ENCODE measurements around the gene OR51F1. TPM values are rescaled to one million over a fixed set of nuclear protein-coding genes. Genes with fewer than 3 reads are reported as not detected.

The OR51F1 gene
- total RNA-seq: not detected

GRCh38 chr11:4769838-4770237 lies at the start of gene OR51F1:
Gene OR51F1 (minus strand): TSS chr11:4769938. CDS start chr11:4769938, 0 bp downstream.

GRCh38 chr11:4804280-4804679 lies 34.5 kb upstream of the OR51F1 start, which contains the start of gene OR52R1:
Gene OR52R1 (minus strand): TSS chr11:4804380. CDS start chr11:4804380, 0 bp downstream.

Small RNA genes within 50 kb of the gene (small RNA-seq; reads per million reads assigned to genes)
- gene RF00091: not detected

Other genes with a start within 250 kb of the OR51F1 start
- gene OR52M1, start 224.7 kb downstream of the OR51F1 start, total RNA-seq: not detected
- gene OR52I2, start 188.2 kb downstream of the OR51F1 start, total RNA-seq: not detected
- not detected for gene OR52I1, start 175.9 kb downstream of the OR51F1 start, total RNA-seq
- gene TRIM68, start 161.7 kb downstream of the OR51F1 start, total RNA-seq: 13.1 TPM
- gene OR51D1, start 132.5 kb downstream of the OR51F1 start, total RNA-seq: not detected
- gene OR51E1, start 126.0 kb downstream of the OR51F1 start, total RNA-seq: 0.23 TPM
- gene OR51E2, start 72.1 kb downstream of the OR51F1 start, total RNA-seq: under 0.01 TPM
- not detected for gene MMP26, start 65.2 kb downstream of the OR51F1 start, total RNA-seq
- gene OR52R1, start 34.4 kb upstream of the OR51F1 start, total RNA-seq: not detected
- gene OR51F2, start 51.4 kb upstream of the OR51F1 start, total RNA-seq: not detected
- not detected for gene OR51S1, start 79.3 kb upstream of the OR51F1 start, total RNA-seq
- gene OR51T1, start 112.0 kb upstream of the OR51F1 start, total RNA-seq: not detected
- gene OR51A7, start 133.8 kb upstream of the OR51F1 start, total RNA-seq: not detected
- gene OR51G2, start 149.4 kb upstream of the OR51F1 start, total RNA-seq: not detected
- gene OR51G1, start 154.4 kb upstream of the OR51F1 start, total RNA-seq: not detected
- gene OR51A4, start 177.7 kb upstream of the OR51F1 start, total RNA-seq: not detected
- gene OR51A2, start 185.8 kb upstream of the OR51F1 start, total RNA-seq: not detected
- gene OR51L1, start 224.9 kb upstream of the OR51F1 start, total RNA-seq: not detected